Panc1 (cell line): ENCODE results near the gene SPART. TPM values are rescaled to one million over a fixed set of nuclear protein-coding genes. Genes with fewer than 3 reads are reported as not detected.

ENCODE experiments used
- ATAC-seq: fragments of 200-7000 bp; cut with Tn5 transposase; 2 replicates; pipeline ENCODE4 v1.9.1; 2020; ENCODE audit warnings: mild to moderate bottlenecking, moderate library complexity
- BruUV-seq: library from RNA; stranded (reverse); fragments of 400-500 nt; replicated peaks from 2 replicates; lab custom pipeline; 2021; lab: Mats Ljungman, UMichigan
- CTCF ChIA-PET: fragments of 300-600 bp; sonication (Branson Sonifier 250); formaldehyde crosslinking; loops from one replicate; lab custom pipeline; 2022; ENCODE audit warnings: antibody characterized with exemption; lab: Charles Lee
- POLR2A ChIA-PET: fragments of 300-600 bp; sonication (Branson Sonifier 250); formaldehyde crosslinking; loops from one replicate; lab custom pipeline; 2022; ENCODE audit warnings: antibody characterized with exemption; lab: Charles Lee
- DNase-seq: peaks from one replicate; pipeline ENCODE4 v3.0.0-alpha.2; 2010; ENCODE audit warnings: low read depth, low spot score
- H3K27ac ChIP-seq: 2 replicates; pipeline ENCODE4 v1.5.1; 2011; ENCODE audit warnings: mild to moderate bottlenecking, low read length, inconsistent platforms
- H3K27me3 ChIP-seq: fragments of 200-500 bp; sonication (Bioruptor generic); 2 replicates; pipeline ENCODE4 v1.6.0; 2014; ENCODE audit warnings: low read length, inconsistent platforms; ENCODE audit not compliant: control insufficient read depth, insufficient read depth
- H3K36me3 ChIP-seq: fragments of 200-500 bp; sonication (Bioruptor generic); 2 replicates; pipeline ENCODE4 v1.5.1; 2014; ENCODE audit warnings: inconsistent platforms, mild to moderate bottlenecking, low read length, moderate library complexity; ENCODE audit not compliant: control insufficient read depth, insufficient read depth
- H3K4me1 ChIP-seq: 2 replicates; pipeline ENCODE4 v1.5.1; 2011; ENCODE audit warnings: inconsistent platforms, mild to moderate bottlenecking, low read length, moderate library complexity; ENCODE audit not compliant: control insufficient read depth, insufficient read depth
- H3K4me3 ChIP-seq, 2 experiments: 2 replicates each; pipeline ENCODE4 v1.5.1; 2011 to 2012; ENCODE audit warnings: low read depth in 2 of 2, low read length in 2 of 2, mild to moderate bottlenecking in 2 of 2, inconsistent platforms in 1 of 2, moderate library complexity in 1 of 2
- H3K9me3 ChIP-seq: fragments of 200-500 bp; sonication (Bioruptor generic); 2 replicates; pipeline ENCODE4 v1.5.1; 2014; ENCODE audit warnings: low read depth, mild to moderate bottlenecking, inconsistent platforms, low read length, moderate library complexity; ENCODE audit not compliant: control insufficient read depth, insufficient read depth
- CTCF ChIP-seq: fragments of 450-650 bp; IDR thresholded peaks from 2 replicates; pipeline ENCODE4 v1.5.1; 2017; ENCODE audit warnings: mild to moderate bottlenecking
- POLR2AphosphoS5 ChIP-seq: IDR thresholded peaks from 2 replicates; pipeline ENCODE4 v1.6.1; 2012; ENCODE audit warnings: mild to moderate bottlenecking, low read depth, low read length, moderate library complexity
- REST ChIP-seq, 2 experiments: IDR thresholded peaks; 2 replicates each; pipeline ENCODE4 v1.6.1; 2011 to 2012; ENCODE audit warnings: low read depth in 2 of 2, control low read depth in 1 of 2, low read length in 1 of 2, mild to moderate bottlenecking in 1 of 2, moderate library complexity in 1 of 2; ENCODE audit not compliant: insufficient read depth in 1 of 2
- SIN3A ChIP-seq: IDR thresholded peaks from 2 replicates; pipeline ENCODE4 v1.6.1; 2012; ENCODE audit warnings: low read depth, mild to moderate bottlenecking, low read length, moderate library complexity, borderline replicate concordance; ENCODE audit not compliant: insufficient read depth
- TCF7L2 ChIP-seq: IDR thresholded peaks from 2 replicates; pipeline ENCODE4 v1.6.1; 2011; ENCODE audit warnings: mild to moderate bottlenecking, low read depth, low read length, inconsistent platforms
- in situ Hi-C: cut with HindIII; loops from 2 replicates; pipeline ENCODE4 v1.10.0; 2016; ENCODE audit warnings: low sequenced_read_pairs, low pct_unique_long_range_greater_than_20kb
- intact Hi-C: fragments of 100-400 bp; cut with micrococcal nuclease; formaldehyde crosslinking; loops from one replicate; pipeline ENCODE4 v1.10.0; 2022; ENCODE audit not compliant: unreplicated experiment
- total RNA-seq: library from RNA; stranded (reverse); gene quantifications from one replicate; pipeline ENCODE4 v1.2.1, GENCODE V29; 2021; ENCODE audit not compliant: unreplicated experiment

Gene SPART
- total RNA-seq, 1 experiment from 2014 or later = 38.9 TPM

GRCh38 chr13:36259361-36260137, 86.6 kb downstream of the SPART start:
- no peak for ATAC-seq
- intact Hi-C loops = no loop called here
- no peak overlapping the region for H3K27ac ChIP-seq
- H3K36me3 ChIP-seq = no peaks in the 10 kb centered on the region
- H3K27me3 ChIP-seq = no peaks in the 10 kb centered on the region
- in situ Hi-C loops = no loop called here
- TF ChIP-seq TCF7L2 (no peak), SIN3A (no peak), REST (IDR thresholded peaks at IDR 0.05; ENCODE audit: insufficient read depth in 1 of 2, low read depth in 2 of 2, low read length in 1 of 2) (no peak), CTCF (no peak), POLR2AphosphoS5 (no peak)
- no TSS peak for BruUV-seq
- H3K4me3 ChIP-seq = no peak overlapping the region
- CTCF ChIA-PET = no interaction called here
- H3K4me1 ChIP-seq = no peaks in the 10 kb centered on the region
- POLR2A ChIA-PET = no interaction called here
- no peaks in the 10 kb centered on the region for H3K9me3 ChIP-seq
- no peak for DNase-seq

DNA sequence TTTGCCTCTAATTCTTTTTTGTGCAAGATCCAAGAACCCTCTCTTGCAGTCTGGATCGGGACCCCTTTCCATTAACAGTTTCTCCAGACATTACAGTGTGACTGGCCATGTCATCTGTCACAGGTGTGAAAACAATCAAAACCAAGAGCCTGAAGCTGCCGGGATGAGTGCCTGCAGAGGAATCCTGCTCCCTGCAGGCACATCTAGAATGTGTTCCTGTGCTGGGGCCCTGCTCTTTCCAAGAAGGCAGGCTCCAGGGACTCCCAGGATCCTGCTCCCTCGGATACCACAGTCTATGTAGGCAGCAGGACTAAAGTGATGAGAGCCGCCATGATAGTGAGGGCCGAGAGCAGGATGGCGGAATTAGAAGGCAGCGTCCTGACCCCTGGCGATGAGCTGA, 87.4 kb downstream of the SPART start:
- no peak for DNase-seq
- TF ChIP-seq REST (IDR thresholded peaks at IDR 0.05; ENCODE audit: insufficient read depth in 1 of 2, low read depth in 2 of 2, low read length in 1 of 2) = no peak
- no peak for TF ChIP-seq SIN3A
- TF ChIP-seq POLR2AphosphoS5 = no peak
- no peak for TF ChIP-seq TCF7L2
- TF ChIP-seq CTCF = no peak
- Histone ChIP-seq H3K4me1 (no peaks in the 10 kb centered on the region), H3K27me3 (no peaks in the 10 kb centered on the region), H3K27ac (no peak overlapping the region), H3K9me3 (no peaks in the 10 kb centered on the region), H3K4me3 (no peak overlapping the region), H3K36me3 (no peaks in the 10 kb centered on the region)
- ChIA-PET CTCF (no interaction called here), POLR2A (no interaction called here)
- ATAC-seq = no peak
- in situ Hi-C loops (no loop called here), intact Hi-C loops (no loop called here)
- no TSS peak for BruUV-seq
